ENCODE results near the gene USF2. TPM values are rescaled to one million over a fixed set of nuclear protein-coding genes. Genes with fewer than 3 reads are reported as not detected.

Gene USF2
- total RNA-seq, 1 donor from 2014 or later, result 110 TPM

DNA sequence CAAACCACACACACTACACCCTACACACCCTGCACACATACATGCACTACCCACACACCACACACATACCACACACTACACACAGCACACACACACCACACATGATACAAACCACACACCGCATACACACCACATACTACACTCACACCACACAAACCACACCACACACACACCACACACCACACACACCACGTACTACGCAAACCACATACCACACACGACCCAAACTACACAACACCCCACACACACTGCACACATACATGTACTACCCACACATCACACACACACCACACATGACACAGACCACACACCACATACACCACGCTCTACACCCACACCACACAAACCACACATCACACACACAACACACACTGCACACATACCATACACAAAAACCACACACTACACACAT, 29.8 kb downstream of the USF2 start:
- no peak for DNase-seq (ENCODE audit: low spot score)

DNA sequence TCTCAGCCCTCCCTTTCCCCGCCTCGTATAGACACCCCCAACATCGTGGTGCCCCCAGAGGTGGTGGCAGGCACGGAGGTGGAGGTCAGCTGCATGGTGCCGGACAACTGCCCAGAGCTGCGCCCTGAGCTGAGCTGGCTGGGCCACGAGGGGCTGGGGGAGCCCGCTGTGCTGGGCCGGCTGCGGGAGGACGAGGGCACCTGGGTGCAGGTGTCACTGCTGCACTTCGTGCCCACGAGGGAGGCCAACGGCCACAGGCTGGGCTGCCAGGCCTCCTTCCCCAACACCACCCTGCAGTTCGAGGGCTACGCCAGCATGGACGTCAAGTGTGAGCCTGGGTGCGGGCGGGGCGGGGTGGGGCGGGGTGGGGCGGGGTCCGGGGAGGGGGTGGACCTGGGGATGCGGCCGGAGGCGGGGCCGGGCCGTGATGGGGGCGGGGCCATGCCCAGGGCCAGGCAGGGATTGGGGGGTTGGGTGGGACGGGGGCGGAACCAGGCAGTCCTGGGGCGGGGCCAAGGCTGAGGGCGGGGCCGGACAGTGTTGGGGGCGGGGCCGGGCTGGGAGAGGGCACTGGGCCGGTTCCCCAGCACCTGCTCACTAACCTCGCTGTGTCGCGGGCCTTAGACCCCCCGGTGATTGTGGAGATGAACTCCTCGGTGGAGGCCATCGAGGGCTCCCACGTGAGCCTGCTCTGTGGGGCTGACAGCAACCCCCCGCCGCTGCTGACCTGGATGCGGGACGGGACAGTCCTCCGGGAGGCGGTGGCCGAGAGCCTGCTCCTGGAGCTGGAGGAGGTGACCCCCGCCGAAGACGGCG, 31.0 kb downstream of the USF2 start:
- no peak for DNase-seq (ENCODE audit: low spot score)

DNA sequence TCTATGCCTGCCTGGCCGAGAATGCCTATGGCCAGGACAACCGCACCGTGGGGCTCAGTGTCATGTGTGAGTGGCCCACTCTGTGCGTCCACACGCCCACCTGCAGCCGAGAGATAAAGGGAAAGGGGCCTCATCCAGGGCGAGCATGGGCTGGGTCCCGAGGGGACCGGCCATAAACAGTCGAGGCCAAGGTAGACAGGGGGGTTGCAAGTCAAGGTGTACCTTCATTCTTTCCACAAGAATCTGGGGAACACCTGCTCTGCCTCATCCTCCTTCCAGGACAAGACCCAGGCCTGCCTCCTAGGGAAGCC, 31.5 kb downstream of the USF2 start:
- DNase-seq (ENCODE audit: low spot score), result no peak

DNA sequence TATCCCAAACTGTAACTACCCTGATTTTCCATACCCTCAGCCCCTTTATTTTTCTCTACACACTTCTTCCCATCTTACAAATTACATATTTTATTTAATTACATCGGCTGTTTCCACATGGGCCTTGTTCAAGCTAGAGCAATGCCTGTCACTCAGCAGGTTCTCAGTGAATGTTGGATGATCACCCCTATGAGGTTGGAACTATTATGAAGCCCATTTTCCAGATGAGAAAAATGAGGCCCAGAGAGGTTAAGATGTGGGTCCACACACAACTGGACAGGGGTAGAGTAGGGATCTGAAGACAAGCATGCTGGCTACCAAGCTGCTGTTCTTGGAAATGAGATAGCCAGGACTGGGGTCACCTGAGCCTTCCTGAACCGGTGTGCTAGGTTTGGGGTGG, 33.2 kb downstream of the USF2 start:
- no peak for DNase-seq (ENCODE audit: low spot score)

DNA sequence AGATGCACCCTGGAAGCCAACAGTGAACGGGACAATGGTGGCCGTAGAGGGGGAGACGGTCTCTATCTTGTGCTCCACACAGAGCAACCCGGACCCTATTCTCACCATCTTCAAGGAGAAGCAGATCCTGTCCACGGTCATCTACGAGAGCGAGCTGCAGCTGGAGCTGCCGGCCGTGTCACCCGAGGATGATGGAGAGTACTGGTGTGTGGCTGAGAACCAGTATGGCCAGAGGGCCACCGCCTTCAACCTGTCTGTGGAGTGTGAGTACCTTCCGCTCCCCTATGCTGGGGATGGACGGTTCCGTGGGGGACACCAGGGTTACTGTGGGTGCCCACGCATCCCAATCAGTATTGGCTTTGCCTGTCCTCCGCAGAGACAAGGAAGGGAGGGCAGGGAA, 33.7 kb downstream of the USF2 start:
- DNase-seq (ENCODE audit: low spot score), result no peak

DNA sequence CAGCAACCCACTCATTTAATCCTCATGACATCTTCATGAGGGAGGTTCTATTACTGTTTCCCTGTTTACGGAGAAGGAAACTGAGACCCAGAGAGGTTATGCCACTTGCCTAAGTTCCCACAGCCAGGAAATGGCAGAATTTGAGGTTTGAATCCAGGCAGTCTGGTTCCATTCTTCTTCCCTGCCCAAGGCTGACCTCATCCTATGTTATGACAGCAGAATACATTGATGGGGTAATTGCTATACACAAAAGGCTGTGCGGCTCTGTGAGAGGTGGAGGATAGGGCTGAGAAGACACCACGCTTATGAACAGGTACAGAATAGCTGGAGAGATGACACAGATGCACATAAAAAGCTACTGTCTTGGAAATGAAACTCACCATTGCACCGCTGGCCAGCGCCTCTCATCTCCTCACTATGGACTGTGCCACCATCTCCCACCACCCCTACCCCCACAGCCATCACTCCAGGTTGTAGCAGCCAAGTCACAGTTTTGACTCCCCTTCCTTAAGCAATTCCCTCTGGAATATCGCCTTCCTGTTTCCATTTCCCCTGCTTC, 34.7 kb downstream of the USF2 start:
- DNase-seq (ENCODE audit: low spot score), result no peak

DNA sequence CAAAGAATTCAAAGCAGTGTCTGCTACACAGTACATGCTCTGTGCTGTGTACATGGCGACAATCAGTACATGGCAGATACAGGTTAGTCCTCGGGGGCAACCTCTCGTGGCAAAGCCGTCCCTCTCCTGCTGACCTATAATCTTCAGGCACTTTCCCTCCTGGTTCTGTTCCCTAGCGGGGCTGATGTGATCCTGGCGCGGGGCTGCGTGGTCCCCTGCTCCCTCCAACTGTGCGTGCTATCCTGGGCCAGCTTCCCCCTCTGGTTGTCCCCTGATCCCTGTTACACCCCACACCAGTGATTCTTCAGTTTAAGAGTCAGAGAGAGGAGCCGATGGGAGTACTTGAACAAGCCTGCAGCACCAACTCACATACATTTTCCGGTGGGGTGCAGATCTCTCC, 35.3 kb downstream of the USF2 start:
- no peak for DNase-seq (ENCODE audit: low spot score)

DNA sequence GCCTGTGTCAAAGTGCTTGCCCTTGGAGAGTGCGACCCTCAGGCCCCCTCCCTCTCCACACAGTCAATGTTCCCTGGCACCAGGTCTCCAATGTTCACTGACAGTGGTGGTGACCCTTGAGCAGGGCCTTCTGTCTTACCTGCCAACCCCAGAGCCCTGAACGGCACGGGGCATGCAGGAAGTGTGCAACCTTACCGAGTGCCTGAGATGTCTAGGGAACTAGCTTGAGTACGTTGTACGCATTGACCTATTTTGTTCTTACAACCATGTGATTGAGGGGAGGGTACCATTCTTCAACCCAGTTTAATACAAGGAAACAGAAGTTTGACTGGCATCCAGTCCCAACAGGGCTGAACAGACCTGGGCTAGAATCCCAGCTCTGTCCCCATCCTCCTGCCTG, 36.4 kb downstream of the USF2 start:
- no peak for DNase-seq (ENCODE audit: low spot score)

DNA sequence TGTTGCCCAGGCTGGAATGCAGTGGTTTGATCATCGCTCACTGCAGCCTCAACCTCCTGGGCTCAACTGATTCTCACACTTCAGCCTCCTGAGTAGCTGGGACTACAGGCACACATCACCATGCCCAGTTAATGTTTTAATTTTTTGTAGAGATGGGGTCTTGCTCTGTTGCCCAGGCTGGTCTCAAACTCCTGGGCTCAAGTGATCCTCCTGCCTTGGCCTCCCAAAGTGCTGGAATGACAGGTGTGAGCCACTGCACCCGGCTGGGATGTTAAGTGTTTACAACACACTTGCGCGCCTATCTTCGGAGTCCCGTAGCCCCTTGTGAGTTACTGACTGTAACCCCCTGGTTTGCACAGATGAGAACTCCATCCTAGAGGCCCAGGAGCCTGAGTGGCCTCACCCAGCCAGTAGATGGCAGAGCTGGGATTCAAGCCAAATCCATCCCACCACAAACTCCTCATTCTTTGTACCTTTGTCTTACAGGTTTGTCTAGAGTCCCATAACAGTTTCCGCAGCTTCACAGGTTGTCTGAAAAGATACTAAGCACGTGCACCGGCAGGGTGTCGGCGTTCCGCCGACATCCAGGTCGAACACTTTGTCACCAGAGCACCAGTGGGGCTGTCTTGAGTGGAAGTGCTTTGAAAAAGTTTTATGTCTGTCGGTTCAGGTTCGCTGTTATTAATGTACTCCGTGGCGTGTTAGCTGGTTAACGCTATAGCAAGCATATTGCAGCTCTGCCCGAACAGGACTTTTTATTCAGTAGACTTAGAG, 37.9 kb downstream of the USF2 start:
- no peak for DNase-seq (ENCODE audit: low spot score)

DNA sequence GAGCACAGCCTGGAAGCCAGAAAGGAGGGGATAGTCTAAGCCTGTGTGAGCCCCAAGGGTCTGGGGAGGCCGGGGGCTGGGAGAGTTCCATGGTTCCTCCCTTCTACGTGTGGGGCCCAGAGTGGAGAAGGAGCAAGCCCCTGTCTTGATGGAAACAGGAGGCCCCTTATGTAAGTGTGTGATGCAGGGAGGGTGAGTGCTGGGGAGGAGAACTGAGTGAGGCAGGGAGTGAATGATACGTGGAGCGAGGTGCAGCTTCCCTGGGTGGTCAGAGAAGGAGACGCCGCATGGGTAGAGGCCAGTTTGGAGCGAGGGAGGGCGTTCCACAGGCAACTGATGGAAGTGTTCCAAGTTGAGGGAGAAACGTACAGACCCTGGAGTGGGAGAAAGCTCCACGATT, 39.2 kb downstream of the USF2 start:
- no peak for DNase-seq (ENCODE audit: low spot score)

DNA sequence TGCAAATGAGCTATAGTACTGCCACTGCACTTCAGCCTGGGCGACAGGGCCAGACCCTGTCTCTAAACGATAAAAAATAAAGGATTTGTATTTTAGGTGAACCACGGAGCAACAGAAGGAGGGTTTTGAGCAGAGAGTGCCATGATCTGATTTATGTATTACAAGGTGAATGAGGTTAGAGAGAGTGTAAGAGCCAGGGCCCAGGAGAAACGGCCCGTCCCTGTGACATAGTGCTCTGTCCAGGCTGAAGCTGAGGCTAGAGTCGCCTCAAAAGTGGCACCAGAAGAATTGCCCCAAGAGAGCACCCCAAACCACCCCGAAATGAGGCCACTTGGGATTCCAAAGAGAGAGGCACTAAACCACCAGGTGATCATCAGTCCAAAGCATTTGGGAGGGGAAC, 40.1 kb downstream of the USF2 start:
- no peak for DNase-seq (ENCODE audit: low spot score)

DNA sequence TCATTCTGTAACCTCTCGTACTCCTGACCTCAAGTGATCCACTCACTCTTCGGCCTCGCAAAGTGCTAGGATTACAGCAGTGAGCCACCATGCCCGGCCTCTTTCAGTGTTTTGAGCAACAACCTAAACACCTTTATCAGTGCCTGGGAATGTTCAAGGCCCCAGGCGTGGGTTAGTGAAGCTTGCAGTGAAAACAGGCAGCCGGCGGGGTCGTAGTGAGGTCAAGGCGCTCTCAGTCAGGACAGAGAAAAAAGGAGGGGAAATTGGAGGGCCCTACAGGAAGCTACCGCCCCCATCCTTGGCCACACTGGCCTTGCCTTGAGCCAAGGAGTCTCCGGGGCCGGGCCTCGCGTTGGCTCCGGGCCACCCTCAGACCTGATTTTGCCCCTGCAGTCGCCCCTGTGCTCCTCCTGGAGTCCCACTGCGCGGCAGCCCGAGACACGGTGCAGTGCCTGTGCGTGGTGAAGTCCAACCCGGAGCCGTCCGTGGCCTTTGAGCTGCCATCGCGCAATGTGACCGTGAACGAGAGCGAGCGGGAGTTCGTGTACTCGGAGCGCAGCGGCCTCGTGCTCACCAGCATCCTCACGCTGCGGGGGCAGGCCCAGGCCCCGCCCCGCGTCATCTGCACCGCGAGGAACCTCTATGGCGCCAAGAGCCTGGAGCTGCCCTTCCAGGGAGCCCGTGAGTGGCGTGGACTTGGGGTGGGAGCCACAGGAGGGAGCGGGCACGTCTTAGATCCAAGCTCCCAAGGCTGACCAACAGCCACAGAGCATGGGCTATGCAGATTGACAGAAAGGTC, 40.9 kb downstream of the USF2 start:
- no peak for DNase-seq (ENCODE audit: low spot score)

DNA sequence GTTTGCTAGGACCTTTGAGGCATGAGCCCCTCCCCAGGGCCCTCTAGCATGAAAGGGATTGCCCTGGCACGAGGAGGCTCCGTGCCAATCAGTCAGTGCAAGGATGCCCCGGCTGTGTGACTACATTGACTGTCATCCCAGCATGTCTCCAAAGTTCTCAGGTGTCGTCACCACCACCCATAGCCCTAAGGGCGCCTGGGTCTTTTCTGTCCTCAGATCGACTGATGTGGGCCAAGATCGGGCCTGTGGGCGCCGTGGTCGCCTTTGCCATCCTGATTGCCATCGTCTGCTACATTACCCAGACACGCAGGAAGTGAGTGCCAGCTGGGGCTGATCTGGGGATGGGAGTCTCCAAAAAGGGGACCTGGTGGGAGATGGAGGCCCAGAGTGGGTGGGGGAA, 41.6 kb downstream of the USF2 start:
- DNase-seq (ENCODE audit: low spot score), result no peak

DNA sequence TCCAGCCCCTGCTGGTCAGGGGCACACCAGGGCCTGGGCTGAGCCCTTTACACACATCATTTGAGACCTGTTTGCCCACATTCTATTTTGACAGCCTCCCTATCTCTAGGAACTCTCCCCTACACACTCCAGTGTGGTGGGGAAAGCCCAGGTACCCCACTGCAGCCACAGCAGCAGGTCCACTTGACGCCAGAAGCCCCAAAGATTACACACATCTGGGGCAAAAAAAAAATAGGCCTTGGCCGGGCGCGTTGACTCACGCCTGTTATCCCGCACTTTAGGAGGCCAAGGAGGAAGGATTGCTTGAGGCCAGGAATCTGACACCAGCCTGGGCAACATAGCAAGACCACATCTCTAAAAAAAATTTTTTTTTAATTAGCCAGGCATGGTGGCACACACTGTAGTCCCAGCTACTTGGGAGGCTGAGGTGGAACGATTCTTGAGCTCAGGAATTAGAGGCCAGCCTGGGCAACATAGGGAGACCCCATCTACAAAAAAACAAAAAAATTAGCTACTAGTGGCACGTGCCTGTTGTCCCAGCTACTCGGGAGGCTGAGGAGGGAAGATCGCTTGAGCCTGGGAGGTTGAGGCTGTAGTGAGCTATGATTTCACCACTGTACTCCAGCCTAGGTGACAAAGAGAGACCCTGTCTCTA, 42.2 kb downstream of the USF2 start:
- DNase-seq (ENCODE audit: low spot score), result no peak

DNA sequence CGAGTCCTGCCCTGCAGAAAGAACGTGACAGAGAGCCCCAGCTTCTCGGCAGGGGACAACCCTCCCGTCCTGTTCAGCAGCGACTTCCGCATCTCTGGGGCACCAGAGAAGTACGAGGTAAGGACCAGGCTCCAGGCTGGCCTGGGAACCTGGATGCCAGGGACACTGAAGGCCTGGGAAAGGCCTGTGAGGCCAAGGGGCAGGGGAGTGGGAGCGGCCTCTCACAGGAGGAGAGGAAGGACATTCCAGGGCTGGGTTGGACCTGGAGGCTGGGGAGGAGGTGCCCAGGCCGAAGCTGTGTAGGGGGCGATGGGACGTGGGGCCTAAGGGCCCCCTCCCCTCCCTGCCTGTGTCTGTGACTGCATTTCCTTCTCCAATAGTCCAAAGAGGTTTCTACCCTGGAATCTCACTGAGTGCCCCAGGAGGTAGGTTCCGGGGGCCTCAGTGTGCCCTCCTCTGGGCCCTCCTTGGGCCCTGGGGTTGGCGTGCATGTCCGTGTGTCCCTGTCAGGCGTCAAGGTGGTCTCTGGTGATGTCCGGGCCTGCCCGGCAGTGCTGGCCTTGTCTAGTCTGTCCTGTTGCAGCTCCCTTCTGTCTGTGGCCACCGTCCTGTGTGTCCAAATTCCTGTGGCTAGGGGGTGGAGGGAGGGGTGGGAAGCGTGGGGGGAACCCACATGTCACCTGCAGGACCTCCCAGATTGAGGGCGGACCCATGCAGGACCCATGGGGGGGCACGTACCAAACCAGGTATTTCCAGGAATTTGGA, 43.3 kb downstream of the USF2 start:
- DNase-seq (ENCODE audit: low spot score), result no peak

DNA sequence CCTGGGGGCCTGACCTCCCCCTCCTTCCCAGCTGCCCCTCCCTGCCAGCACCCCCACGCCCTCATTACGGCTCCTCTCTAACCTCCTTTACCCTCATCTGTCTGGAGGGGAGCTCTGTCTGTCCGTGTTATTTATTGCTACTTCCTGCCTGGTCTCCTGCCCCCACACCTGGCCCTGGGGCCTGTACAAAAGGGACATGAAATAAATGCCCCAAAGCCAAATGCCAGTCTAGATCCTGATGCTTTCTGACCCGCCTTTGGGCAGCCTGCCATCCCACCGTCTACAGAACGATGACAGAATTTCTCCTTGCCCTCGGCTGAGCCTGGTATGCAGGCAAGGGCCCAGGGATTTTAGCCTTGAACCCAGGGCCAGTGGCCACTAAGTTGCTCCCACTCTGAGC, 44.8 kb downstream of the USF2 start:
- DNase-seq (ENCODE audit: low spot score), result no peak

DNA sequence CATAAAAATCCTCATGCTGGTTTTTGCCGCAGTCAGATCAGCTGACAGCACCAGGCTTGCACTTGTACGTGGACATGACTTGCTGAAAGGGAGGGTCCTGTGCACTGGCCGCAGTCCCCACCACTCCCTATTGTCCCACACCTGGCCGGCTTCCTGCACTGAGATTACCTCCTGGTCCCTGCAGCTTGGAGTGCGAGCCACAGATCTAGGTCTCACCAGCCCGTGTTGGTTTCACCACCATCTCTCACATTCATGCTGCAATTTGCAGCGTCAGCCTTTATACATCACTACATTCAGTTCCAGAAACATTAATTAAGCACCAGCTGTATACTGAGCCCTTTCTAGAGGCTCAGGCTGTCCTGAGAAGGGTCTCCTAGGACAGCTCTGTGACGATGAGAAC, 45.3 kb downstream of the USF2 start:
- DNase-seq (ENCODE audit: low spot score), result no peak

DNA sequence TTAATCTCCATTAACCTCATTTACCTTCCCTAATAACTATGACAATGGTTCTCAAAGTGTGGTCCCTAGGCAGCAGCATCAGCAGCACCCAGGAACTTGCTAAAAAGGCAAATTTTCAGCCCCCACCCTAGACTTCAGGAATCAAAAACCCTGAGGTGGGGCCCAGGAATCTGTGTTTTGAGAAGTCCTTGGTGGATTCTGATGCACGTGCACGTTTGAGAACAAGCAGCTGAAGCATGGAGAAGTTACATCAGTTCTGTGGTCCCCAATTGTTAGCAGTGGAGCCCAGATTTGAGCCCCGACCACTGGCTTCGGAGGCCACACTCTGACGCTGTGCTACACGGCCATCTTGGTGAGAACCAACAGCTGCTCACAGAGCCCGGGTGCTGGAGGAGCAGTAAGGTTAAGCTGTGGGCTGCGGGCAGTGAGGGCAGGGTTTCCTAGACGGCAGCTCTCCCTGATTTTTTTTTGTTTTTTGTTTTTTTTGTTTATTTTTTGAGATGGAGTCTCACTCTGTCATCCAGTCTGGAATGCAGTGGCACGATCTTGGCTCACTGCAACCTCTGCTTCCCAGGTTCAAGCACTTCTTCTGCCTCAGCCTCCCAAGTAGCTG, 46.2 kb downstream of the USF2 start:
- no peak for DNase-seq (ENCODE audit: low spot score)

DNA sequence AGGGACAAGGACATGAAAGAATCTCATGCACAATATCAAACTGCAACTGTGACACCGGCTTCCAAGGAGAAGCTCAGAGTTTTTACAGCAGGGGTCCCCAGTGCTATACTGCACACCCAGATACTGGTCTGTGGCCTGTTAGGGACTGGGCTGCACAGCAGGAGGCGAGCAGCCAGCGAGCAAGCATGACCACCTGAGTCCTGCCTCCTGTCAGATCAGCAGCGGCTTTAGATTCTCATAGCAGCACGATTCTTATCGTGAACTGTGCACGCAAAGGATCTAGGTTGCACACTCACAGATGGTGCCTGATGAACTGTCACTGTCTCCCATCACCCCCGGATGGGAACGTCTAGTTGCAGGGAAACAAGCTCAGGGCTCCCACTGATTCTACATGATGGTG, 47.1 kb downstream of the USF2 start:
- no peak for DNase-seq (ENCODE audit: low spot score)

DNA sequence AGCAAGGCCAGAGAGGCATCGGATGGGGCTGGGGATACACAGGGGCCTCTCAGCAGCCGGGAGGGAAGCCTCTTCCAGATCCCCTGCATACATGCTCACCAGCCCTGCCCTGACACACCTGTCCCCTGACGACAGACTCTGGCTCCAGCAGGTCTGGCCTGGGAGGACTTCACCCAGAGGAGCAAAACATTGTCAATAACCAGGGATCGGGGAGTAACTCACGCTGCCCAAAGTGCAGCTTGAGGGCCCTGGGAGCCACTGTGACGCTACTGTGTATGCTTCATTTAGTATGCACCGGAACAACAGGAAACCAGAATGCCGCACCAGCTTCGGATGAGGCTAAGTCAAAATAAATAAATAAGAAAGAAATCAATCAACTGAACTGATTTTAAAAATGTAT, 47.8 kb downstream of the USF2 start:
- no peak for DNase-seq (ENCODE audit: low spot score)

Measured in mesenteric fat pad (tissue), 1 donor.